Vagina (tissue), 2 donors: ENCODE results near the gene LILRB4.

Source experiments
- POLR2A ChIP-seq, 2 donors: fragments of 450-650 bp; IDR thresholded peaks; one replicate each; pipeline ENCODE4 v1.6.1; 2017; ENCODE audit warnings: antibody characterized with exemption in 2 of 2, mild to moderate bottlenecking in 2 of 2, moderate library complexity in 2 of 2
- POLR2AphosphoS5 ChIP-seq, 2 donors: sonication (generic); formaldehyde crosslinking; IDR thresholded peaks; one replicate each; pipeline ENCODE4 v1.9.0; 2017; ENCODE audit warnings: antibody characterized with exemption in 2 of 2, mild to moderate bottlenecking in 2 of 2, low read depth in 1 of 2; ENCODE audit not compliant: insufficient read depth in 1 of 2
- TF ChIP-seq, protein P1 (sequence below), 3 experiments: fragments of 450-650 bp in 2 of 3; fragments of 200-600 bp in 1 of 3; sonication (generic) in 1 of 3; IDR thresholded peaks; one replicate each; pipeline ENCODE4 v1.5.1; 2017 to 2019; ENCODE audit warnings: antibody characterized with exemption in 3 of 3, mild to moderate bottlenecking in 2 of 3, moderate library complexity in 2 of 3

DNA sequence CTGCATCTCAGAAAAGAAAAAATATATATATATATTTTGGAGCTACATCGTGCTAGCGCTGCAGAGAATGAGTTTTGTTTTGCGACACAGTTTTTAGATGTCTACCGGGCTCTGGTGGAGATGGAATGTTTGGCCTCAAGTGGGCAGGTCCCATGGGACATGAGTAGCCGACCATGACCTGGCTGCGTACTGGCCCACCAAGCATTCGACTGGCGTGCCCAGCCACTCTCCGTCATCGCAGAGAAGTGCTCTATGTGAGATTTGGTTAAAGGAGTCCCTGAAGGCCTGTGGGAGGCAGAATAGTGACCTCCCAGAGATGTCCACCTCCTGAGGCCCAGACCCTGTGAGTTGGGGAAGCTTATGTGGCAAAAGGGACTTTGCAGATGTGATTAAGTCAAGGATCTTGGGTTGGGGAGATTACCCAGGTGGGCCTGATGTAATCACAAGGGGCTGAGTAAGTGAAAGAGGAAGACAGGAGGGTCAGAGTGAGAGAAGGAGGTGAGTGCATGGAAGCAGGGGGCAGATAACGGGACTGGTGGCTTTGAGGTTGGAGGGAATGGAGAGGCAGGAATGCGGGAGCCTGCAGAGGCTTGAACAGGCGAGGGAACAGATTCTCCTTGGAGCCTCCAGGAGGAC, 821 bp upstream of the LILRB4 start:
- TF ChIP-seq POLR2A (IDR thresholded peaks at IDR 0.05) (no peak), POLR2AphosphoS5 (IDR thresholded peaks at IDR 0.05; ENCODE audit: insufficient read depth in 1 of 2, low read depth in 1 of 2) (no peak)
- TF ChIP-seq, protein P1, sequence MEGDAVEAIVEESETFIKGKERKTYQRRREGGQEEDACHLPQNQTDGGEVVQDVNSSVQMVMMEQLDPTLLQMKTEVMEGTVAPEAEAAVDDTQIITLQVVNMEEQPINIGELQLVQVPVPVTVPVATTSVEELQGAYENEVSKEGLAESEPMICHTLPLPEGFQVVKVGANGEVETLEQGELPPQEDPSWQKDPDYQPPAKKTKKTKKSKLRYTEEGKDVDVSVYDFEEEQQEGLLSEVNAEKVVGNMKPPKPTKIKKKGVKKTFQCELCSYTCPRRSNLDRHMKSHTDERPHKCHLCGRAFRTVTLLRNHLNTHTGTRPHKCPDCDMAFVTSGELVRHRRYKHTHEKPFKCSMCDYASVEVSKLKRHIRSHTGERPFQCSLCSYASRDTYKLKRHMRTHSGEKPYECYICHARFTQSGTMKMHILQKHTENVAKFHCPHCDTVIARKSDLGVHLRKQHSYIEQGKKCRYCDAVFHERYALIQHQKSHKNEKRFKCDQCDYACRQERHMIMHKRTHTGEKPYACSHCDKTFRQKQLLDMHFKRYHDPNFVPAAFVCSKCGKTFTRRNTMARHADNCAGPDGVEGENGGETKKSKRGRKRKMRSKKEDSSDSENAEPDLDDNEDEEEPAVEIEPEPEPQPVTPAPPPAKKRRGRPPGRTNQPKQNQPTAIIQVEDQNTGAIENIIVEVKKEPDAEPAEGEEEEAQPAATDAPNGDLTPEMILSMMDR (IDR thresholded peaks at IDR 0.05) = no peak
